Measurements from ENCODE around the gene OTC.

Gene OTC

DNA sequence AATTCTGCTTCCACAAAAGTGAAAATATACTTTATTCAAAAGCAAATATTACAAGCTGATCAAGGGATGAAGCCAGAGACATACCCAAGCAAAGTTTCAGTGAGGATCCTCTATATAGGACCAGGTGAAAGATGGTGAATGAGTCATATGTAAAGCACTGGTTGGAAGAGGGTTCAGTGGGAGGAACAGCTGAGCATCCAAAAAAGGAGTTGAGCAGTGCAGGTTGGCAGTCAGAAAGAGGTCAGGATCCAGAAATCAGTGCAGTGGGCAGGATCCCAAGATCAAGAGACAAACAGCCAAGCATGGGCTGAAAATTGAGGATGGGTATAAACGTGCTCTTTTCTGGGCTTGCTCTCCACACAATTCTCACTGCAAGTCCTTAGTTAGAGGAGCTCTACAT lies 30.3 kb downstream of the OTC start:
- no peak for DNase-seq (ENCODE audit: low read depth in 1 of 2, low spot score in 1 of 2)
- no peak overlapping the region for H3K27ac ChIP-seq (replicated peaks)
- H3K27me3 ChIP-seq (ENCODE audit: insufficient read depth, poor library complexity, severe bottlenecking): no peaks in the 10 kb centered on the region
- H3K4me3 ChIP-seq (replicated peaks; ENCODE audit: insufficient read depth, low read length): no peak overlapping the region
- TF ChIP-seq POLR2AphosphoS5 (IDR thresholded peaks at IDR 0.05; ENCODE audit: low read depth) (no peak), REST (IDR thresholded peaks at IDR 0.05; ENCODE audit: insufficient replicate concordance, low read depth) (no peak), CTCF (IDR thresholded peaks at IDR 0.05; ENCODE audit: insufficient read depth, low read length) (no peak), GABPA (IDR thresholded peaks at IDR 0.05; ENCODE audit: low read depth) (no peak), SPI1 (IDR thresholded peaks at IDR 0.05; ENCODE audit: borderline replicate concordance, low read depth) (no peak)

- no peaks in the 10 kb centered on the region for H3K27me3 ChIP-seq (ENCODE audit: insufficient read depth, poor library complexity, severe bottlenecking)
- no peak overlapping the region for H3K4me3 ChIP-seq (replicated peaks; ENCODE audit: insufficient read depth, low read length)
- H3K27ac ChIP-seq (replicated peaks): no peak overlapping the region
- TF ChIP-seq POLR2AphosphoS5 (IDR thresholded peaks at IDR 0.05; ENCODE audit: low read depth) (no peak), SPI1 (IDR thresholded peaks at IDR 0.05; ENCODE audit: borderline replicate concordance, low read depth) (no peak), GABPA (IDR thresholded peaks at IDR 0.05; ENCODE audit: low read depth) (no peak), CTCF (IDR thresholded peaks at IDR 0.05; ENCODE audit: insufficient read depth, low read length) (no peak), REST (IDR thresholded peaks at IDR 0.05; ENCODE audit: insufficient replicate concordance, low read depth) (no peak)
- no peak for DNase-seq (ENCODE audit: low read depth in 1 of 2, low spot score in 1 of 2)
Observed at GRCh38 chrX:38400389-38400910, 48.0 kb downstream of the OTC start.

DNA sequence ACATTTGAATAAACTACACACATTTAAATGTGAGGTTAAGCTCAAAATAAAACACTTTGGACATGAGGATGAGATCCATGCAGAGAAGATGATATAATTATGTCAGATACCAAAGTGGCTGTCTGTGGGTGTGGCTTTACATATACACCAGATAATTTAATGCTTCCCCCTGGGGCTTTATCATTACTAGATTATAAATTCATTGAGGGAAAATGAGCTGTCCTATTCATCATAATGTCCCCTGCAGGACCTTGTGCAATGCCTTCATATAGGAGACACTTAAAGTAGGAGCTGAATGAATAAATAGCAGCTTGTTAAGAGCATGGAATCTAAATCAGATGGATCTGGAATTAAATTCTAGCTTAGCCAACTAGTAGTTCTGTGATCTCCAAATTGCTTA lies 49.7 kb downstream of the OTC start:
- Histone ChIP-seq H3K4me3 (replicated peaks; ENCODE audit: insufficient read depth, low read length) (no peak overlapping the region), H3K27ac (replicated peaks) (no peak overlapping the region), H3K27me3 (ENCODE audit: insufficient read depth, poor library complexity, severe bottlenecking) (no peaks in the 10 kb centered on the region)
- DNase-seq (ENCODE audit: low read depth in 1 of 2, low spot score in 1 of 2): no peak
- no peak for TF ChIP-seq POLR2AphosphoS5 (IDR thresholded peaks at IDR 0.05; ENCODE audit: low read depth)
- no peak for TF ChIP-seq CTCF (IDR thresholded peaks at IDR 0.05; ENCODE audit: insufficient read depth, low read length)
- no peak for TF ChIP-seq SPI1 (IDR thresholded peaks at IDR 0.05; ENCODE audit: borderline replicate concordance, low read depth)
- TF ChIP-seq GABPA (IDR thresholded peaks at IDR 0.05; ENCODE audit: low read depth): no peak
- no peak for TF ChIP-seq REST (IDR thresholded peaks at IDR 0.05; ENCODE audit: insufficient replicate concordance, low read depth)

Data from HL-60 (cell line).